ENCODE results near the gene APBB3. TPM values are rescaled to one million over a fixed set of nuclear protein-coding genes. Genes with fewer than 3 reads are reported as not detected.

Gene APBB3
- total and polyA plus RNA-seq, 9 of the 15 experiments (the other 6 are each of a cell fraction or from before 2014, with no cell fraction given), result 0.17 to 24.3 (median 9.5) TPM

DNA sequence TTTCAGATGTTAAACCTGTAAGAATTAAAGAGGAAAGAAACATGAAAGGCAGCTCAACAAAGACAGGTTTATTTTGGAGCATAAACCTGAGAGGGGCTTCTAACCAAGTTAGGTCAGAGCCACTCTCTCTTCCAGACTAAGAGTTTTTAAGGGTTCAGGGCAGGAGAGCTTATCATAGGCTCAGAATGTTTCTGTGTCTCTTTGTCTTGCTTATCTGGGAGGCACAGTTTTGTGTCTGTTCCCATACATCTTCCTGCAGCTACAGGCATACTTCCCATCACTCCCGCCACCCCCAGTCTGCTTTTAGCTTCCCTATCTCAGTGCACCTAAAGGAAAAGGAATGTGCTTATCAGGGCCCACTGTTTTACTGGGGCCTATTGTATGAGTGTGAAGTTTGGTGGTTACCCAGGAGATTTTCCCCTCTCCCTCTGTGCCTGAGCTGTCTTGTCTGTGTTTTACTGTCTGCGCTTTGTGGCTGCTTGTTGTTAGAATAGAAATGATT lies 46.7 kb upstream of the APBB3 start (continued):
- TF ChIP-seq ZNF589 (CRISPR knock-in tag; IDR thresholded peaks at IDR 0.05; ENCODE audit: low read depth) (peak; percentile 60; the same call in 1 of the 2 replicates), ZNF766 (CRISPR knock-in tag; conservative IDR thresholded peaks at IDR 0.05) (0 out of 2 replicates have a peak, but pooled peaks have one; percentile 45), POU5F1 (IDR thresholded peaks at IDR 0.05; ENCODE audit: borderline replicate concordance, low read depth, low read length, partially characterized antibody) (no peak), KLF6 (CRISPR knock-in tag; IDR thresholded peaks at IDR 0.05; ENCODE audit: borderline replicate concordance) (no peak), DMBX1 (CRISPR knock-in tag; IDR thresholded peaks at IDR 0.05; ENCODE audit: borderline replicate concordance) (peak; percentile 92), GTF2E2 (tag; IDR thresholded peaks at IDR 0.05) (peak; percentile 45; the same call in 1 of the 2 replicates), EP400 (IDR thresholded peaks at IDR 0.05) (peak; percentile 9; the same call in 1 of the 2 replicates), HDAC1 (IDR thresholded peaks at IDR 0.05) (peak; percentile 57 to 83), MTA2 (IDR thresholded peaks at IDR 0.05; ENCODE audit: low read depth) (peak; percentile 95)
- TF ChIP-seq, protein P1, sequence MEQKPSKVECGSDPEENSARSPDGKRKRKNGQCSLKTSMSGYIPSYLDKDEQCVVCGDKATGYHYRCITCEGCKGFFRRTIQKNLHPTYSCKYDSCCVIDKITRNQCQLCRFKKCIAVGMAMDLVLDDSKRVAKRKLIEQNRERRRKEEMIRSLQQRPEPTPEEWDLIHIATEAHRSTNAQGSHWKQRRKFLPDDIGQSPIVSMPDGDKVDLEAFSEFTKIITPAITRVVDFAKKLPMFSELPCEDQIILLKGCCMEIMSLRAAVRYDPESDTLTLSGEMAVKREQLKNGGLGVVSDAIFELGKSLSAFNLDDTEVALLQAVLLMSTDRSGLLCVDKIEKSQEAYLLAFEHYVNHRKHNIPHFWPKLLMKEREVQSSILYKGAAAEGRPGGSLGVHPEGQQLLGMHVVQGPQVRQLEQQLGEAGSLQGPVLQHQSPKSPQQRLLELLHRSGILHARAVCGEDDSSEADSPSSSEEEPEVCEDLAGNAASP (IDR thresholded peaks at IDR 0.05), result no peak

DNA sequence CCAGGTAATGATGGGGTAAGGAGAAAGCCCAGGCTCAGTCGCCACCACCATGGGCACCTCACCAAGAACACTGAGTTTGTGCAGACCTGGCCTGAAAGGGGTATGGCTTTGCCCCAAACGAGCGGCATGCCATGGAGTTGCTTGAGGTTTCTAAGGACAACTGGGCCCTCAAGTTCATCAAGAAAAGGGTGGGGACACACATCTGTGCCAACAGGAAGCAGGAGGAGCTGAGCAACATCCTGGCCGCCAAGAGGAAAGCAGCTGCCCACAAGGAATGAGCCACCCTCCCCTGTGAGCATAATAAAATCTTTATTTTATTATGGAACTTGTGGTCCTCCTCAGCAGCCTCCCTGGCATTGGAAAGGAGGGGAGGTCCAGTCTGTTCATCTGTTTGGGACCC lies 44.7 kb upstream of the APBB3 start:
- intact Hi-C loops (cut with micrococcal nuclease), result no loop called here
- Histone ChIP-seq H3K79me2 (ENCODE audit: control insufficient read depth, insufficient read depth, low read length) (no peaks in the 10 kb centered on the region), H3K27ac (ENCODE audit: extremely low read depth, low read depth, low read length) (no peak overlapping the region), H3K4me3 (no peak overlapping the region), H4K20me1 (replicated peaks; ENCODE audit: control insufficient read depth, insufficient read depth, low read length) (no peaks in the 10 kb centered on the region), H3K9me3 (replicated peaks; ENCODE audit: control insufficient read depth, insufficient read depth, low read depth, low read length) (peaks cover 15% of the 10 kb centered on the region), H3K27me3 (ENCODE audit: control insufficient read depth in 2 of 2, insufficient read depth in 2 of 2, low read length in 2 of 2) (no peaks in the 10 kb centered on the region), H3K9me1 (ENCODE audit: control insufficient read depth, insufficient read depth, low read length) (no peaks in the 10 kb centered on the region), H3K4me2 (ENCODE audit: insufficient read depth, low read length) (no peak overlapping the region), H3K9ac (ENCODE audit: insufficient read depth in 1 of 2, low read depth in 2 of 2, low read length in 2 of 2) (no peak overlapping the region), H3K4me1 (replicated peaks in 1 of 2; ENCODE audit: control insufficient read depth in 2 of 2, insufficient read depth in 2 of 2, low read length in 2 of 2) (peaks cover 7 to 8% of the 10 kb centered on the region in 2 experiments; a peak in 3 of 5 replicates), H3K36me3 (ENCODE audit: control insufficient read depth, insufficient read depth, low read length) (no peaks in the 10 kb centered on the region), H2AFZ (ENCODE audit: low read depth, low read length) (no peak overlapping the region)
- FAIRE-seq (no peak), DNase-seq (ENCODE audit: extremely low read depth in 1 of 4, low spot score in 3 of 4) (no peak), ATAC-seq (no peak)
- in situ Hi-C loops (cut with MboI), result no loop called here
- BruUV-seq (replicated peaks), result no TSS peak
- ChIA-PET POLR2A (no interaction called here), CTCF (ENCODE audit: low intra/inter-chr PET ratio) (no interaction called here)
- WGBS (ENCODE audit: insufficient coverage, low coverage, missing lambda C conversion rate), result 38% methylated on average over 4 of the region's 4 CpGs
- no peak for TF ChIP-seq L3MBTL2 (IDR thresholded peaks at IDR 0.05)
- no peak for TF ChIP-seq HDAC8 (tag; IDR thresholded peaks at IDR 0.05)
- TF ChIP-seq ARID2 (IDR thresholded peaks at IDR 0.05), result no peak
- TF ChIP-seq HMGN3 (IDR thresholded peaks at IDR 0.05; ENCODE audit: borderline replicate concordance, extremely low read depth, insufficient read length, low read depth, low read length), result no peak

Data from K562 (cell line).